ENCODE results near the gene TPX2. TPM values are rescaled to one million over a fixed set of nuclear protein-coding genes. Genes with fewer than 3 reads are reported as not detected.

Gene TPX2
- total RNA-seq, 1 experiment from 2014 or later: 179 TPM

- CTCF ChIA-PET: interaction anchor here (0.8 kb wide), 1 partner anchor 112 kb away, joined by 5 read pairs; no protein-coding TSS in a partner anchor
- Mint-ChIP-seq H3K36me3 (ENCODE audit: insufficient read depth, unreplicated experiment) (peaks cover 15% of the 10 kb centered on the region), H3K4me3 (ENCODE audit: low read depth, unreplicated experiment) (no peak overlapping the region), H3K4me1 (ENCODE audit: low read depth, unreplicated experiment) (peaks cover 17% of the 10 kb centered on the region), H3K9me3 (ENCODE audit: low read depth, unreplicated experiment) (no peaks in the 10 kb centered on the region), H3K27ac (ENCODE audit: unreplicated experiment) (no peak overlapping the region), H3K27me3 (ENCODE audit: unreplicated experiment) (no peaks in the 10 kb centered on the region)
- DNase-seq: no peak
- intact Hi-C loops (cut with micrococcal nuclease; ENCODE audit: unreplicated experiment): no loop called here
- TF ChIP-seq, protein P1, sequence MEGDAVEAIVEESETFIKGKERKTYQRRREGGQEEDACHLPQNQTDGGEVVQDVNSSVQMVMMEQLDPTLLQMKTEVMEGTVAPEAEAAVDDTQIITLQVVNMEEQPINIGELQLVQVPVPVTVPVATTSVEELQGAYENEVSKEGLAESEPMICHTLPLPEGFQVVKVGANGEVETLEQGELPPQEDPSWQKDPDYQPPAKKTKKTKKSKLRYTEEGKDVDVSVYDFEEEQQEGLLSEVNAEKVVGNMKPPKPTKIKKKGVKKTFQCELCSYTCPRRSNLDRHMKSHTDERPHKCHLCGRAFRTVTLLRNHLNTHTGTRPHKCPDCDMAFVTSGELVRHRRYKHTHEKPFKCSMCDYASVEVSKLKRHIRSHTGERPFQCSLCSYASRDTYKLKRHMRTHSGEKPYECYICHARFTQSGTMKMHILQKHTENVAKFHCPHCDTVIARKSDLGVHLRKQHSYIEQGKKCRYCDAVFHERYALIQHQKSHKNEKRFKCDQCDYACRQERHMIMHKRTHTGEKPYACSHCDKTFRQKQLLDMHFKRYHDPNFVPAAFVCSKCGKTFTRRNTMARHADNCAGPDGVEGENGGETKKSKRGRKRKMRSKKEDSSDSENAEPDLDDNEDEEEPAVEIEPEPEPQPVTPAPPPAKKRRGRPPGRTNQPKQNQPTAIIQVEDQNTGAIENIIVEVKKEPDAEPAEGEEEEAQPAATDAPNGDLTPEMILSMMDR (IDR thresholded peaks at IDR 0.05; ENCODE audit: unreplicated experiment): no peak
- no TSS peak for BruUV-seq (replicated peaks)
Observed at GRCh38 chr20:31831771-31832306, 92.7 kb downstream of the TPX2 start.

GRCh38 chr20:31833130-31833930, 94.2 kb downstream of the TPX2 start:
- TF ChIP-seq, protein P1 (IDR thresholded peaks at IDR 0.05; ENCODE audit: unreplicated experiment): peak; percentile 99
- BruUV-seq (replicated peaks): no TSS peak
- no peaks in the 10 kb centered on the region for H3K9me3 Mint-ChIP-seq (ENCODE audit: low read depth, unreplicated experiment)
- no peaks in the 10 kb centered on the region for H3K27me3 Mint-ChIP-seq (ENCODE audit: unreplicated experiment)
- peaks cover 17% of the 10 kb centered on the region for H3K4me1 Mint-ChIP-seq (ENCODE audit: low read depth, unreplicated experiment)
- H3K36me3 Mint-ChIP-seq (ENCODE audit: insufficient read depth, unreplicated experiment): peaks cover 15% of the 10 kb centered on the region
- intact Hi-C loops (cut with micrococcal nuclease; ENCODE audit: unreplicated experiment): no loop called here
- peak; percentile 84 for DNase-seq
- no peak overlapping the region for H3K27ac Mint-ChIP-seq (ENCODE audit: unreplicated experiment)
- no peak overlapping the region for H3K4me3 Mint-ChIP-seq (ENCODE audit: low read depth, unreplicated experiment)
- CTCF ChIA-PET: interaction anchor here (1.2 kb wide), 1 partner anchor 10 kb away, joined by 3 read pairs; no protein-coding TSS in a partner anchor

GRCh38 chr20:31833931-31834521, 94.9 kb downstream of the TPX2 start:
- Mint-ChIP-seq H3K9me3 (ENCODE audit: low read depth, unreplicated experiment) (no peaks in the 10 kb centered on the region), H3K4me1 (ENCODE audit: low read depth, unreplicated experiment) (peaks cover 17% of the 10 kb centered on the region), H3K27ac (ENCODE audit: unreplicated experiment) (no peak overlapping the region), H3K27me3 (ENCODE audit: unreplicated experiment) (no peaks in the 10 kb centered on the region), H3K36me3 (ENCODE audit: insufficient read depth, unreplicated experiment) (peaks cover 15% of the 10 kb centered on the region), H3K4me3 (ENCODE audit: low read depth, unreplicated experiment) (no peak overlapping the region)
- no TSS peak for BruUV-seq (replicated peaks)
- TF ChIP-seq, protein P1 (IDR thresholded peaks at IDR 0.05; ENCODE audit: unreplicated experiment): no peak
- CTCF ChIA-PET: interaction anchor here (1.2 kb wide), 1 partner anchor 10 kb away, joined by 3 read pairs; no protein-coding TSS in a partner anchor
- intact Hi-C loops (cut with micrococcal nuclease; ENCODE audit: unreplicated experiment): no loop called here
- no peak for DNase-seq

GRCh38 chr20:31835554-31835953, 96.5 kb downstream of the TPX2 start:
- no peak for DNase-seq
- no peaks in the 10 kb centered on the region for H3K9me3 Mint-ChIP-seq (ENCODE audit: low read depth, unreplicated experiment)
- H3K36me3 Mint-ChIP-seq (ENCODE audit: insufficient read depth, unreplicated experiment): peaks cover 15% of the 10 kb centered on the region
- intact Hi-C loops (cut with micrococcal nuclease; ENCODE audit: unreplicated experiment): loop anchor here (5.0 kb wide), 1 partner anchor 117 kb away; the partner anchor contains the start of gene PDRG1
- no peak overlapping the region for H3K4me3 Mint-ChIP-seq (ENCODE audit: low read depth, unreplicated experiment)
- no TSS peak for BruUV-seq (replicated peaks)
- H3K4me1 Mint-ChIP-seq (ENCODE audit: low read depth, unreplicated experiment): peaks cover 17% of the 10 kb centered on the region
- no peaks in the 10 kb centered on the region for H3K27me3 Mint-ChIP-seq (ENCODE audit: unreplicated experiment)
- CTCF ChIA-PET: interaction anchor here (0.7 to 1.6 kb wide), 3 partner anchors 11 to 176 kb away, joined by 3 to 7 read pairs (median 4); no protein-coding TSS in a partner anchor
- TF ChIP-seq, protein P1 (IDR thresholded peaks at IDR 0.05; ENCODE audit: unreplicated experiment): no peak
- no peak overlapping the region for H3K27ac Mint-ChIP-seq (ENCODE audit: unreplicated experiment)
